ENCODE data around the gene BEX4. TPM values are rescaled to one million over a fixed set of nuclear protein-coding genes. Genes with fewer than 3 reads are reported as not detected.

The BEX4 gene
- total RNA-seq, 6 experiments from 2014 or later: 0.19 to 1.4 (median 0.32) TPM

GRCh38 chrX:103249805-103250204 lies 34.9 kb downstream of the BEX4 start:
- Mint-ChIP-seq H3K27ac (no peak overlapping the region), H3K4me3 (no peak overlapping the region), H3K9me3 (no peaks in the 10 kb centered on the region), H3K36me3 (ENCODE audit: low read depth) (peaks cover 16% of the 10 kb centered on the region), H3K4me1 (ENCODE audit: low read depth) (peaks cover 21% of the 10 kb centered on the region), H3K27me3 (ENCODE audit: insufficient read depth) (peaks cover 7% of the 10 kb centered on the region; the same call in 1 of the 2 replicates)
- no peak for DNase-seq
- no peak for TF ChIP-seq CTCF (IDR thresholded peaks at IDR 0.05)

DNA sequence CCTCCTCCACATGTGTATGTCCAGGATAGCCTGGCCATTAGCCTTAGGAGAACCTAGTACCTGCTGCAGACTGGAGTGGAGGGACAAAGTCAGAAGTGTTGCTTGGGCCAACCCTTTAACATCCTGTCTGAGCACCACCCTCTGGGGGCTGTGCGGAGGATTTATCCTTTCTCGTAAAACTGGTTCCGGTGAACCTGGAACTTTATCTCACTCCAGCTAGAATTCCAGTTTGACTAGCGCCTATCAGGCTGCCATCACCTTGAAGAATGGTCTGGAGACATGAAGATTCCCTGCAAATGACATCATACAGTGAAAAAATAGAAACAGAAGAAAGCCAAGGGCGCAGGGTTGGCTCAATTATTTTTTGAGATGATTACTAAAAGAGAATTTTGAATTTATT lies 36.1 kb downstream of the BEX4 start:
- TF ChIP-seq CTCF (IDR thresholded peaks at IDR 0.05): no peak
- H3K27ac Mint-ChIP-seq: no peak overlapping the region
- H3K9me3 Mint-ChIP-seq: no peaks in the 10 kb centered on the region
- no peak overlapping the region for H3K4me3 Mint-ChIP-seq
- peaks cover 3% of the 10 kb centered on the region for H3K27me3 Mint-ChIP-seq (ENCODE audit: insufficient read depth)
- peaks cover 32% of the 10 kb centered on the region for H3K4me1 Mint-ChIP-seq (ENCODE audit: low read depth)
- H3K36me3 Mint-ChIP-seq (ENCODE audit: low read depth): peaks cover 17% of the 10 kb centered on the region
- DNase-seq: no peak

DNA sequence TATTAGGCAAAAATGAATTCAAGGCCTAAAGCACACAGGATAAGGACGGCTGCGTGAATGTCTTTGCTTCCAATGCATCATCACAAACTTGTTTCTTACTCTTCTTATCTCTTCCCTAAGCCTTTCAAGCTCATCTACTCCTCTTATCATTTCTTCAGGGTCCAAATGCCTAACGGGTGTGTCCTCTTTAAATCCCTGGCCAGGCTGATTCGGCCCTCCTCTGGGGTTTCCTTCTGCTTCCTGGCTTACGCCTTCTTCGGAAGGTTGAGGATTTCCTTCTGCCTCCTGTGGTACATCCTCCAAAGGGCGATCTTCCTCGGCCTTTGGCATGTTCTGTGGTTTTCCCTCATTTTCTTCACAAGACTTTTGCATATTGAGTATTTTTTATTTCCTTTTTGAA lies 38.7 kb downstream of the BEX4 start:
- H3K27me3 Mint-ChIP-seq (ENCODE audit: insufficient read depth): peaks cover 4% of the 10 kb centered on the region
- H3K36me3 Mint-ChIP-seq (ENCODE audit: low read depth): peaks cover 17% of the 10 kb centered on the region
- TF ChIP-seq CTCF (IDR thresholded peaks at IDR 0.05): no peak
- peak overlapping the region; percentile 89 for H3K27ac Mint-ChIP-seq
- no peaks in the 10 kb centered on the region for H3K9me3 Mint-ChIP-seq
- no peak for DNase-seq
- peaks cover 27% of the 10 kb centered on the region for H3K4me1 Mint-ChIP-seq (ENCODE audit: low read depth)
- peak overlapping the region; percentile 97 for H3K4me3 Mint-ChIP-seq

GRCh38 chrX:103254171-103254824 lies 39.4 kb downstream of the BEX4 start:
- TF ChIP-seq CTCF (IDR thresholded peaks at IDR 0.05): no peak
- Mint-ChIP-seq H3K4me1 (ENCODE audit: low read depth) (peaks cover 23% of the 10 kb centered on the region), H3K9me3 (no peaks in the 10 kb centered on the region), H3K4me3 (peak overlapping the region; percentile 97), H3K27ac (peak overlapping the region; percentile 89), H3K27me3 (ENCODE audit: insufficient read depth) (peaks cover 4% of the 10 kb centered on the region), H3K36me3 (ENCODE audit: low read depth) (peaks cover 17% of the 10 kb centered on the region)
- no peak for DNase-seq

GRCh38 chrX:103254921-103255493 lies 40.1 kb downstream of the BEX4 start, which contains the start of gene TCEAL8:
Gene TCEAL8 (minus strand): TSS chrX:103255155. CDS start chrX:103253979, 1,176 bp downstream.
- H3K27ac Mint-ChIP-seq: peak within 1 kb of the TSS; percentile 89
- H3K36me3 Mint-ChIP-seq (ENCODE audit: low read depth): peaks cover 17% of the 10 kb centered on the region
- no peak for TF ChIP-seq CTCF (IDR thresholded peaks at IDR 0.05)
- DNase-seq: peak; percentile 31
- peaks cover 4% of the 10 kb centered on the region for H3K27me3 Mint-ChIP-seq (ENCODE audit: insufficient read depth)
- H3K9me3 Mint-ChIP-seq: no peaks in the 10 kb centered on the region
- H3K4me1 Mint-ChIP-seq (ENCODE audit: low read depth): peaks cover 23% of the 10 kb centered on the region
- H3K4me3 Mint-ChIP-seq: peak within 1 kb of the TSS; percentile 97
